ENCODE results near the gene TBC1D20.
"Not testable (repeated sequence)": the region's sequence is repeated elsewhere in the genome, so short reads cannot be mapped to it uniquely, and the experiment has no call there.

Gene TBC1D20

DNA sequence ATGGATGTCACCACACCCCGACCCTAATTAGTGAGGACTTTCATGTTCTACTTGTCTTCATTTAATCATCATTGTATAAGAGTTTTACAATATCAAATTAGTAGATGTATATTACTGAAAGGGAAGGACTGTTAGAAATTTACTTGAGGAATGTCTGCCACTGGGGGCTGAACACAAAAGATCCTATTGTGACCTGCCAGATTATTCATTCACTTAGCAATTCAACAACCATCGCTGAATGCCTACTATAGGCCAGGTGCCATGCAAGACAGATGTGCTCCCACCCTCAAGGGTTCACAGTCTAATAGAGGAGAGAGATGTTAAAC, 62.2 kb downstream of the TBC1D20 start:
- no peak for DNase-seq

DNA sequence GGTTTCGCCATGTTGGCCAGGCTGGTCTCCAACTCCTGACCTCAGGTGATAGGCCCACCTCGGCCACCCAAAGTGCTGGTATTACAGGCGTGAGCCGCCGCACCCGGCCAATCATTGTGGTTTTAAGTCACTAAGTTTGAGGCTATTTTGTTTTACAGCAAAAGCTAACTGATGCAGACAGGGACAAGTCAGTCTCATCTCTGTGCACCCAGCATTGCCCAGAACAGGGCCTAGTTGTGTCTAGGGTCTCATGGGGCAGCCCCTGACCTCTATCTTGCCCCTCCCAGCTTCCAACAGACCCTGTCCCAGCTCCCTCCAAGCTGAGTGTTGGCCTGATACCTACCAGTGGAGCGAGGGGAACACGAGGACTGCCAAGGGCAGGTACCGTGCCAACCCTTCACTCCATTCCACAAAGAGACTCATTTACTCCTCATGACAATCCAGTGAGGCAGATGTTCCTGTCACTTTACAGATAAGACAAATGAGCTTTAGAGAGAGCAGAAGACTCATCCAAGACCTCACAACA, 63.1 kb downstream of the TBC1D20 start:
- no peak for DNase-seq

GRCh38 chr20:397432-398237, 64.7 kb downstream of the TBC1D20 start:
- DNase-seq, result no peak

DNA sequence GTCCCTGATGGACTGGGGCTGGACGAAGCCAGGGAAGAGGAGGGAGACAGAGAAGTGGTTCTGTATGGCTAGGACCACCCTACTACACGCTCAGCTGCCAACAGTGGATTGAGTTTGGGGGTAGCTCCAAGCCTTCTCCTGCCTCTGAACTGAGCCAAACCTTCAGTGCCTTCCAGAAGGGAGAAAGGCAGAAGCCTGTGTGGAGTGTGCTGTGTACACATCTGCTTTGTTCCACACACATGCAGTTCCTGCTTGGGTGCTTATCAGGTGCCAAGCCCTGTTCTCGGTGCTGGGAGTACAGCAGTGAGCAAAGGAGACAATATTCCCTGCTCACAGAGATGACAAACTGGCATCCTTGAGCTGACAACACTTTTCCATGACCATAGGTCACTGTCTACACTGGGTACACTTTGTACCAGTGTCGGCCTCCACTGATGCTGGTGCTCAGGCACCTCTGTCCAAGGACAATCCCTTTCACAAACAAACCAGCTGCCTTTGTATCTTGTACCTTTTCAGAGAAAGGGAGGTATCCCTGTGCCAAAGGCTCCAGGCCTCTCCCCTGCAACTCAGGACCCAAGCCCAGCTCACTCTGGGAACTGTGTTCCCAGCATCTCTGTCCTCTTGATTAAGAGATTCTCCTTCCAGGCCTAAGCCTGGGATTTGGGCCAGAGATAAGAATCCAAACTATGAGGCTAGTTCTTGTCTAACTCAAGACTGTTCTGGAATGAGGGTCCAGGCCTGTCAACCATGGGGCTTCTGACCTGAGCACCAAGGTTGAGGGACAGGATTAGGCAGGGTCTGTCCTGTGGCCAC, 65.5 kb downstream of the TBC1D20 start:
- DNase-seq, result no peak

- DNase-seq, result no peak
Observed at GRCh38 chr20:396252-396618, 66.1 kb downstream of the TBC1D20 start.

GRCh38 chr20:393296-393695, 69.0 kb downstream of the TBC1D20 start:
- DNase-seq, result not testable (repeated sequence)

DNA sequence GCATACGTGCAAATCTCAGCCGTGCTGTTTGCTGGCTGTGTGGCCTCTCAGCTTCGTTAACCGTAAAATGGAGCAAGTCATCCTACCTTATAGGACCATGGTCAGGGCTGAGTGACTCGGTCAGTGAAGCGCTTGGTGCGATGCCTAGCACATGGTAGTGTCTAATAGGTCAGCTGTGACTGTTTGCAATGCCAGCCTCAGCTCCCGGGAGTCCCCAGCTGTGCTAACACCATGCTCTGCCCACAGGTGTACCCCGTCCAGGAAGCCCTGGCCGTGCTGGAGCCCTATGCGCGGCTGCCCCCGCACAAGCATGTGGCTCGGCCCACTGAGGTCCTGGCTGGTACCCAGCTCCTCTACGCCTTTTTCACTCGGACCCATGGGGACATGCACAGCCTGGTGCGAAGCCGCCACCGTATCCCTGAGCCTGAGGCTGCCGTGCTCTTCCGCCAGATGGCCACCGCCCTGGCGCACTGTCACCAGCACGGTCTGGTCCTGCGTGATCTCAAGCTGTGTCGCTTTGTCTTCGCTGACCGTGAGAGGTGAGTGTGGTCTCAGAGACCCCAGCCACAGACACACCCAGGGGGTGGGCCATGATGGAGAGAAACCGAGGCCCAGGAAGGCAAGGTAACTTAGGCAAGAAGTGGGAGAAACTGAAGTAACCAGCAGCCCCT, 71.2 kb downstream of the TBC1D20 start:
- DNase-seq, result no peak

DNA sequence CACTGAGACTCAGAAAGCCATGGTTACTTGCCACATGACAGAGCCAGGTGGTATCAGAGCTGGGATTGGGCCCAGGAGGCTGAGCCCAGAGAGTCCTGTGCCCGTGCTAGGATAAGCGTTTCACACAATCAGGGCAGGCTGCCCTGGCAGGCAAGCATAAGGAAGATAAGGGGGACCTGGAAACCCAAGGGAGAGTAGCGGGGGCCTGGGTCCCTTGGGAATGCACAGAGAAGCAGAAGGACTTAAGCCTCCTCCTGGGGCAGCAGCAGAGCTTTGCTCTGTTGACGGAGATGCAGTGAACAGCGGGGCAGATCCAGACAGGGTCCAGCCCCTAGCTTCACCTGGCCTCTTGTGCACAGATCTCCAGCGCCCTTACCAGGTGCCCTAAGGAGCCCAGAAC, 73.1 kb downstream of the TBC1D20 start:
- DNase-seq, result no peak

- DNase-seq, result no peak
Observed at GRCh38 chr20:388034-388994, 74.0 kb downstream of the TBC1D20 start.

DNA sequence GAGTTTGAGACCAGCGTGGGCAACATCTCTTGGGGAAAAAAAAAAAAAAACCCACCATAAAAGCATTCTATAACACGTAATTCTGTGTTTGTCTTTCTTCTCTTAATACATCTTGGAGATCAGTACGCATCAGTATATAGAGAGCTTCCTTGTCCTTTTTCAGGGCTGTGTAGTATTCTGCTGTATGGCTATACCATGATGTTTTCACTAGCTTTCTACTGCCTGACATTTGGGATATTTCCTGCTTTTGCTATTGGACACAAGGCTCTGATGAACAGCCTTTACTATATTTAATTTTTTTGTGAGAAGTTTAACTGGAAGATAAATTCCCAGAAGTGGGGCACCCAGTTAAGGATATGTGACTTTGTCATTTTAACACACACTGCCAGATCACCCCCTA, 74.8 kb downstream of the TBC1D20 start:
- no peak for DNase-seq

DNA sequence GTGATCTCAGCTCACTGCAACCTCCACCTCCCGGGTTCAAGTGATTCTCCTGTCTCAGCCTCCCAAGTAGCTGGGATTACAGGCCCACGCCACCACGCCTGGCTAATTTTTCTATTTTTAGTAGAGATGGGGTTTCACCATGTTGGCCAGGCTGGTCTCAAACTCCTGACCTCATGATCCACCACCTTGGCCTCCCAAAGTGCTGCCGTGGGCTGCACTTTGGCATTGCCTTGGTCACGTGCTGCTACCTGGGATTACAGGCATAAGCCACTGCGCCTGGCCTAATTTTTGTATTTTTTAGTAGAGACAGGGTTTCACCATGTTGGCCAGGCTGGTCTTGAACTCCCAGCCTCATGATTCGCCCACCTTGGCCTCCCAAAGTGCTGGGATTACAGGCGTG, 75.7 kb downstream of the TBC1D20 start:
- not testable (repeated sequence) for DNase-seq
